PC-3 (cell line): ENCODE data around the gene CRABP2. TPM values are rescaled to one million over a fixed set of nuclear protein-coding genes. Genes with fewer than 3 reads are reported as not detected.

Experiments used
- ATAC-seq: fragments of 200-7000 bp; cut with Tn5 transposase; 2 replicates; pipeline ENCODE4 v1.9.1; 2020; ENCODE audit warnings: mild to moderate bottlenecking, moderate library complexity
- BruUV-seq: library from RNA; stranded (reverse); fragments of 400-500 nt; replicated peaks from 2 replicates; lab custom pipeline; 2021; lab: Mats Ljungman, UMichigan
- CTCF ChIA-PET: fragments of 300-600 bp; sonication (Branson Sonifier 250); formaldehyde crosslinking; loops from one replicate; lab custom pipeline; 2022; ENCODE audit warnings: antibody characterized with exemption; lab: Charles Lee
- POLR2A ChIA-PET: fragments of 300-600 bp; sonication (Branson Sonifier 250); formaldehyde crosslinking; loops from one replicate; lab custom pipeline; 2022; ENCODE audit warnings: antibody characterized with exemption; ENCODE audit not compliant: unreplicated experiment; lab: Charles Lee
- DNase-seq: peaks from one replicate; pipeline ENCODE4 v3.0.0-alpha.2; 2015
- H2AFZ ChIP-seq: fragments of 300-600 bp; sonication (generic); 2 replicates; pipeline ENCODE4 v1.6.0; 2016; ENCODE audit warnings: antibody characterized with exemption, low read length
- H3F3A ChIP-seq: fragments of 300-600 bp; sonication (generic); one replicate; pipeline ENCODE4 v1.6.0; 2017; ENCODE audit warnings: antibody characterized with exemption, low read length, control low read depth, mild to moderate bottlenecking; ENCODE audit not compliant: unreplicated experiment
- H3K27ac ChIP-seq: fragments of 300-600 bp; sonication (generic); 2 replicates; pipeline ENCODE4 v1.5.1; 2016; ENCODE audit warnings: mild to moderate bottlenecking, low read length
- H3K27me3 ChIP-seq: fragments of 300-600 bp; sonication (generic); 2 replicates; pipeline ENCODE4 v1.6.1; 2016; ENCODE audit warnings: low read length, mixed read lengths
- H3K36me3 ChIP-seq: fragments of 300-600 bp; sonication (generic); 2 replicates; pipeline ENCODE4 v1.6.1; 2016; ENCODE audit warnings: low read depth, mixed run types, low read length, mixed read lengths
- H3K4me1 ChIP-seq: fragments of 300-600 bp; sonication (generic); 2 replicates; pipeline ENCODE4 v1.5.1; 2016; ENCODE audit warnings: low read length; ENCODE audit not compliant: insufficient read depth
- H3K4me2 ChIP-seq: fragments of 300-600 bp; sonication (generic); 2 replicates; pipeline ENCODE4 v1.6.0; 2016; ENCODE audit warnings: low read length
- H3K4me3 ChIP-seq: fragments of 300-600 bp; sonication (generic); 2 replicates; pipeline ENCODE4 v1.5.1; 2016; ENCODE audit warnings: mild to moderate bottlenecking, low read length, mixed read lengths
- H3K79me2 ChIP-seq: fragments of 300-600 bp; sonication (generic); 2 replicates; pipeline ENCODE4 v1.6.1; 2017; ENCODE audit warnings: low read length, mixed read lengths
- H3K9ac ChIP-seq: fragments of 300-600 bp; sonication (generic); 2 replicates; pipeline ENCODE4 v1.6.0; 2016; ENCODE audit warnings: mild to moderate bottlenecking, low read length
- H3K9me2 ChIP-seq: fragments of 300-600 bp; sonication (generic); replicated peaks from 2 replicates; pipeline ENCODE4 v1.6.1; 2016; ENCODE audit warnings: mixed run types, low read length, mixed read lengths
- H3K9me3 ChIP-seq: fragments of 300-600 bp; sonication (generic); 2 replicates; pipeline ENCODE4 v1.6.1; 2016; ENCODE audit warnings: low read length, mixed read lengths
- H4K20me1 ChIP-seq: fragments of 300-600 bp; sonication (generic); 2 replicates; pipeline ENCODE4 v1.6.1; 2016; ENCODE audit warnings: low read length, mixed read lengths
- EZH2 ChIP-seq: fragments of 300-600 bp; sonication (generic); IDR thresholded peaks from one replicate; pipeline ENCODE4 v1.6.1; 2017; ENCODE audit warnings: antibody characterized with exemption, mild to moderate bottlenecking, low read length; ENCODE audit not compliant: unreplicated experiment
- EZH2phosphoT487 ChIP-seq: fragments of 300-600 bp; sonication (generic); IDR thresholded peaks from 2 replicates; pipeline ENCODE4 v1.6.1; 2018; ENCODE audit warnings: mild to moderate bottlenecking, antibody characterized with exemption, low read length, borderline replicate concordance
- intact Hi-C: fragments of 100-400 bp; cut with micrococcal nuclease; formaldehyde crosslinking; loops from 2 replicates; pipeline ENCODE4 v1.9.0; 2023
- total RNA-seq: library from RNA; depleted of rRNA; stranded (reverse); fragments of >200 nt; gene quantifications from 2 replicates; pipeline ENCODE4 v1.2.3, GENCODE V29; 2014
- TF ChIP-seq, protein P1 (sequence below): fragments of 300-600 bp; sonication (generic); conservative IDR thresholded peaks from 2 replicates; pipeline ENCODE4 v1.5.1; 2017; ENCODE audit warnings: antibody characterized with exemption, low read depth, mild to moderate bottlenecking, low read length

Gene CRABP2
- total RNA-seq, 1 experiment from 2014 or later, result 120 TPM

DNA sequence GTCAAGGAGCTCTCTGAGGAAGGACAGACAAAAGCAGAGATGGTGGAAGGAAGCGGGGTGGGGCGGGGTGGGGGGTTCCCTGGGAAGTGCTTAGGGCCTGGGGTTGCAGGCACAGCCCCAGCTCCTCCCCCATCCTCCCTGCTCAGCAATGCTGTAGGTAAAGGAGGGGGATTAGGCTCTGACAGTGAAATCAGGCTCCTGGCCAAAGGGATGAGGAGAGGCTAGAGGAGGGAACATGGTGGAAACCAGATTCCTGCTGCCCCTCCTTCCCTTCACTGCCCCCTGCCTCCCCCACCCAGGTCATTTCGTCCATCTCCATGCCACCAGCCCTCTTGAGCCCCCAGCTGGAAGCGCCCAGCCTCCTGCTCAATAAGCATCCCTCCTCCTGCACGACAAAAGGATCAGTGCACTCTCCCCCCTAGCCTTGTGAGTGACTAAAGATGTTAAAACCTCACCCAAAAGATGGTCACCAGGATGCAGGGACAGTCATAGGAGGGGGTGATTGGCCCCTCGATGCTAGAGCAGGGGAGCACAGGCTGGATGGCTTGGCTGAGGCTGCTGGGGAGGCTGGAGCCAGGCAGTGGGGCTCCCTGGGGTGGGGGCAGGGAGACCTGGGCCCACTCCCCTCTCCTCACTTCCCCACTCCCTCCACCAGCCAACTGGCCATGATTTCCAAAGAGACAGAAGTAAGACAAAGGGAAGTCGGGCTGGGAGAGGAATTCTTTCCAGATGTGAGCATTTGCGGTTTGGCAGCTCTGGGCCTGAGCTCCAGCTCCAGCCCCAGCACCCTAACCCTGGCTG is 2.2 kb upstream of the CRABP2 start:
- H3K27ac ChIP-seq, result no peak overlapping the region
- peaks cover 58% of the 10 kb centered on the region for H3K4me1 ChIP-seq
- no peak for TF ChIP-seq EZH2phosphoT487
- TF ChIP-seq, protein P1, sequence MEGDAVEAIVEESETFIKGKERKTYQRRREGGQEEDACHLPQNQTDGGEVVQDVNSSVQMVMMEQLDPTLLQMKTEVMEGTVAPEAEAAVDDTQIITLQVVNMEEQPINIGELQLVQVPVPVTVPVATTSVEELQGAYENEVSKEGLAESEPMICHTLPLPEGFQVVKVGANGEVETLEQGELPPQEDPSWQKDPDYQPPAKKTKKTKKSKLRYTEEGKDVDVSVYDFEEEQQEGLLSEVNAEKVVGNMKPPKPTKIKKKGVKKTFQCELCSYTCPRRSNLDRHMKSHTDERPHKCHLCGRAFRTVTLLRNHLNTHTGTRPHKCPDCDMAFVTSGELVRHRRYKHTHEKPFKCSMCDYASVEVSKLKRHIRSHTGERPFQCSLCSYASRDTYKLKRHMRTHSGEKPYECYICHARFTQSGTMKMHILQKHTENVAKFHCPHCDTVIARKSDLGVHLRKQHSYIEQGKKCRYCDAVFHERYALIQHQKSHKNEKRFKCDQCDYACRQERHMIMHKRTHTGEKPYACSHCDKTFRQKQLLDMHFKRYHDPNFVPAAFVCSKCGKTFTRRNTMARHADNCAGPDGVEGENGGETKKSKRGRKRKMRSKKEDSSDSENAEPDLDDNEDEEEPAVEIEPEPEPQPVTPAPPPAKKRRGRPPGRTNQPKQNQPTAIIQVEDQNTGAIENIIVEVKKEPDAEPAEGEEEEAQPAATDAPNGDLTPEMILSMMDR, result no peak
- TF ChIP-seq EZH2, result no peak
- ChIA-PET POLR2A (interaction anchor here (0.6 to 0.7 kb wide), 2 partner anchors 21 to 33 kb away, joined by 4 to 5 read pairs; partner anchors contain the start of genes ISG20L2, METTL25B and MRPL24), CTCF (interaction anchor here (1.0 to 3.7 kb wide), 2 partner anchors 17 to 29 kb away, joined by 3 to 84 read pairs; no protein-coding TSS in a partner anchor)
- H3K36me3 ChIP-seq, result no peaks in the 10 kb centered on the region
- H4K20me1 ChIP-seq, result no peaks in the 10 kb centered on the region
- DNase-seq, result no peak
- H2AFZ ChIP-seq, result no peak overlapping the region
- H3K27me3 ChIP-seq, result no peaks in the 10 kb centered on the region
- BruUV-seq, result no TSS peak
- H3F3A ChIP-seq, result no peaks in the 10 kb centered on the region
- H3K4me2 ChIP-seq, result no peak overlapping the region
- intact Hi-C loops, result no loop called here
- H3K9me3 ChIP-seq, result no peaks in the 10 kb centered on the region
- no peak overlapping the region for H3K9ac ChIP-seq
- H3K4me3 ChIP-seq, result no peak overlapping the region
- peaks cover 17% of the 10 kb centered on the region for H3K79me2 ChIP-seq
- ATAC-seq, result no peak
- H3K9me2 ChIP-seq, result no peaks in the 10 kb centered on the region

DNA sequence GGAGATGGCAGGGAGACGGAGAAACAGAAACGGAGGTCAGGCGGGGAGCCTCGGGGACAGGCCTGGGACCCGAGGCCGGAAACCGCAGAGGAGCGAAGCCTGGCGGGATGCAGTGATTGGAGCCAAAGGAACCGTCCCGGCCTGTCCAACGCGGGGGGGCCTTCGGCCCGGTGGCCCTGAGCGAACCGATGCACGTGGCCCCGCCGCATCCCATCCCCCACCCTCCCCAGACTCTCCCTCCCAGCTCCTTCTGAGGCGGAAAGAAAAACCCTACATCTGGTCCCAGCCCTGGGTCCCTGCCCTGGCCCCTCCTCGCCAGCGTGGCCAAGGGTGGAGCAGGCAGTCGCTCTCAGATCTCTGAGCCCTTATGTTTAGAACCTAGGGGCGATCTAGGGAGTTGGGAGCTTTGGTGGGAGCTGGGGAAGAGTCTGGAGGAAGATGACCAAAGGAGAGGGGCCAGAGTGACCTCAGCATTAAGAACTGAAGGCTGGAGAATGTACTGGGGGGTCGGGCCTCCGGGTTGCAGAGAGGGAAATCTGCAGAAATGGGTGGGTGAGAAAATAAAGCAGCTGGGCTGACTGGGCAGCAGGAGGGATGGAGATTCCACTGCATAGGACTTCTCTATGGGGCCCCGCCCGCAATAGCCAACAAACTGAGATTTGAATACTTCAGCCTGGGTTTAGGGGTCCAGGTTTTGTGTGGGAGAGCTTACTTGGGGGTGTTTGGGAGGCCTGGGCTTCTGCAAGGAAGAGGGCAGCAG is 1.5 kb upstream of the CRABP2 start:
- Histone ChIP-seq H3K9ac (peak overlapping the region; percentile 4; the same call in 1 of the 2 replicates), H3K27ac (no peak overlapping the region), H3K9me2 (no peaks in the 10 kb centered on the region), H3K4me3 (peak overlapping the region; percentile 71), H3K4me1 (peaks cover 58% of the 10 kb centered on the region), H3K36me3 (no peaks in the 10 kb centered on the region), H2AFZ (peak overlapping the region; percentile 83), H4K20me1 (no peaks in the 10 kb centered on the region), H3K9me3 (no peaks in the 10 kb centered on the region), H3K27me3 (no peaks in the 10 kb centered on the region), H3K79me2 (peaks cover 17% of the 10 kb centered on the region), H3F3A (no peaks in the 10 kb centered on the region), H3K4me2 (peak overlapping the region; percentile 98)
- ChIA-PET POLR2A (interaction anchor here (0.5 to 0.6 kb wide), 3 partner anchors 15 to 34 kb away, joined by 3 to 7 read pairs (median 5); partner anchors contain the start of gene MRPL24), CTCF (interaction anchor here (1.0 to 3.7 kb wide), 4 partner anchors 17 to 29 kb away, joined by 3 to 84 read pairs (median 5); no protein-coding TSS in a partner anchor)
- peak; percentile 29 for DNase-seq
- BruUV-seq, result no TSS peak
- TF ChIP-seq, protein P1, result no peak
- TF ChIP-seq EZH2phosphoT487 (no peak), EZH2 (no peak)
- intact Hi-C loops, result no loop called here
- peak; percentile 1 for ATAC-seq
